HG03520 (cell line): ENCODE measurements around the gene DNAAF1.
"Not testable (repeated sequence)": the region's sequence is repeated elsewhere in the genome, so short reads cannot be mapped to it uniquely, and the experiment has no call there.

Source experiments
- ATAC-seq: cut with Tn5 transposase; IDR thresholded peaks from one replicate; pipeline ENCODE4 v1.9.1; 2021; ENCODE audit warnings: mild to moderate bottlenecking, moderate library complexity; ENCODE audit not compliant: unreplicated experiment

Gene DNAAF1

GRCh38 chr16:84205123-84205522, 60.0 kb downstream of the DNAAF1 start:
- ATAC-seq: not testable (repeated sequence)

GRCh38 chr16:84205976-84206691, 61.0 kb downstream of the DNAAF1 start:
- no peak for ATAC-seq

DNA sequence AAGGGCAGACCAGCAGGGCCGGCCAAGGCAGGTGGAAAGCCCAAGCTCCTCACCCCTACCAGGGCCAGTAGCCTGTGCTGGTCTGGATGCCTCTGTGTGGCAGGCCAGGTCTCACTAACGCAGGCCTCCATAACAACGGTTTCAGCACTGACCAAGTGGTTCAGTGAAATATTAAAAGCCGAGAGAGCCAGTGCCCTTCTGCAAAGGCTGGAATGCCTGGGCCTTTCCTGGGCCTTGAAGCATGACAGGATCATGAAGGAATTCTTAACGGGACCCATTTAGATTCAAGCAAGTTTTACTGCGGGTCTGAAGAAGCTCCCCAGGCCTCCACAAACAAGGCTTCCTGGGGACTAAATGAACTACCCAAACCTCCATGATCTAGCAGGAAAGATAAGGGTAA, 62.1 kb downstream of the DNAAF1 start:
- ATAC-seq: no peak

- no peak for ATAC-seq
Observed at GRCh38 chr16:84207879-84208278, 62.8 kb downstream of the DNAAF1 start.

DNA sequence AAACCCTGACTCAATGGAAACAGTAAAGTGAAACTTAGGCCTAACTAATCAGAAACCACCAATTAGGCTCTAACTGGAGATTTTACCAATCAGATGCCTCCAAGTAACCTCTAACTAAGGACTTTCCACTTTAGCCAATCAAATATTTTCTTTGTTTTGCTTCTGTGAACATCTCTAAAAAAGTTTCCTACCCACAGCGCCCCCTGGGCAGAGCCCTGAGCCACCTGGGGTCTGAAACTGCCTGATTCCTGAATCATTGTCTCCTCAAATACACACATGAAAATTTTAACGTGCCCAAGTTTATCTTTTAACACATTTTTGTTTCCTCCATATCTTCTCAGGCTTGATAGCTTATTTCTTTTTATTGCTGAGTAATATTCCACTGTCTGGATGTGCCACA, 64.9 kb downstream of the DNAAF1 start:
- ATAC-seq: no peak

GRCh38 chr16:84212154-84212553, 67.0 kb downstream of the DNAAF1 start:
- no peak for ATAC-seq

DNA sequence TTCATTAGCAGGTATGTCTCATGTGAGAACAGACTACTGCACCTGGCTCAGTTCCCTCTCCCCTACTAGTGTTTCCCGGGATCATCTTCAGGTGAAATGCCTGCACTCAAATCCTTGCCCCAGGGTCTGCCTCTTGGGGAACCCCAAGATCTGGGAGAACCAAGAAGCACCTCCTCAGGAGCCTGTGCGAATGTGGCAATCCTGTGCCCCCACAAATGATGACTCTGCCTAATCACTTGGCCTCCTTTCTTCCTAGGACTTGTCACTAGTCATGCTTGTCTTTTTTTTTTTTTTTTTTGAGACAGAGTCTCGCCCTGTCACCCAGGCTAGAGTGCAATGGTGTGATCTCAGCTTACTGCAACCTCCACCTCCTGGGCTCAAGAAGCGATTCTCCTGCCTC, 67.5 kb downstream of the DNAAF1 start:
- no peak for ATAC-seq

DNA sequence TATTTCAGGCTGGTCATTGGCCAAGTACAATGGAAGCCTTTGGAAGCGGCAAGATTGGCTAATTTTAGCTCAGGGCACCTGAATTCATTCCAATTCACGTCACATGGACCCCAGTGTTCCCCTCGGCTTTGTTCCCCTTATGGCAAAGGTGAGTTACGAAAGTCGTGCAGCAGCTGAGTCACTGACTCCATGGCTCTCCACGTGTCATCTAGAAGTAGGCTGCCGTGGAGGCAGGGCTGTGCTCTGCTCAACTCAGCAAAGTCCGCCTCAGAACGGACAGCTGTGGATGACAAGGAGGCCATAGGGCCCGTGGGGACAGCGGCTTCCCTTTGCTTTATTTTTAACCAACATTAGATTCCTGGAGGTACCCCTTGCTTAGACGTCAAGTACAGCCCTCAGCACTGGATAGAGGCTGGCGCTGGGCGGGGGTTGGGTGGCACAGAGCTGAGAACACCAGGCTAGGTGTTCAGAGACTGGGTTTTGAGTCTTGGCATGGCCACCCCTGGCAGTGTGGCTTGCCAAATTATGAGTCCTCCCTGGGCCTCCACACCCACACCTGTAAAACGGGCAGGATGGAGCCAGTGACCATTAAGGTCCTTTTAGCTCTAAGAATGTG, 69.5 kb downstream of the DNAAF1 start:
- ATAC-seq: no peak

DNA sequence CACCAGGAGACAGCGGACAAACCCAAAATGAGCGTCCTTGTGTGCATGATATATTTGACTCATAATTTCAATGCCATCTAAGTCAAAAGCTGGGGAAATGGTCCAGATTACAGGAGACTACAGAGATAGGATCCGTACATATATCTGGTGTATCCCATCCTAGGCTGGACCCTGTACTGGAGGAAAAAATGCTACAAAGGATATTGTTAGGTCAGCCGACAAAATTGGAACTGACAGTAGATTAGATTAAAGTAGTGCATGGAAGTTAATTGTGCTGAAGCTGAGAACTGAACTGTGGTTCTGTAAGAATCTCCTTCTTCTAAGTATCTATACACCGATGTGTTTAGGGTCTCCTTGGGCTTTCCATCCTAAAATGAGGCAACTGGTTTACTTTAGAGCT, 70.4 kb downstream of the DNAAF1 start:
- no peak for ATAC-seq

GRCh38 chr16:84216144-84216543, 71.0 kb downstream of the DNAAF1 start:
- ATAC-seq: not testable (repeated sequence)

DNA sequence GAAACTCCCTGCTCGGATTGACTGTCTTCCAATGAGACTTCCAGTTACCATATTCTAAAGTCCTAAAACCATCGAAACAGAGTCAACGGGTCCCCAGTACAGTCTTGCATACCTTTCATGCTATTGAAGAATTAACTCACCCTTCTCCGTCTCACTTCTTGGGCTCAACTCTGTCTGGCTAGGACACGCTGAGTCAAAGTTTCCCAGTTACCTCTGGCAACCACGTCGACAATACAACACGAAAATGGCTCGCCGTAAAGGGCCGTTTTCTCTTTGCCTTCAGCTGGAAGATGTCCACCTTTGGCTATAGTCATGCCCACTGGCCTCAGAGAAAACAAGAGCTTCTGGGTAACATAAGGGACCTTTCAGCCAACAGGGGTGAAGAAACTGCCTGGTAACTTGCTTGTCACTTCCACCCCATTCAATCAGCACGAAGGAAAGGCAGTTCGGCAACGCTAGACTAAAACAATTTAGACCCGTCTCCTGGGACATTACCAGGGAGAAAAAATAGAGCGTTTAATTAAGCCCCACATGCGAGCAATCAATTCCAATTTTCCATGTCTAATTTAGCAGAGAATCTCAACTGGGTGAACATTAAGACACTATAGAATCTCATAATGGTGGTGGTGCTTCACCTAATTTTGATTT, 73.2 kb downstream of the DNAAF1 start:
- no peak for ATAC-seq

DNA sequence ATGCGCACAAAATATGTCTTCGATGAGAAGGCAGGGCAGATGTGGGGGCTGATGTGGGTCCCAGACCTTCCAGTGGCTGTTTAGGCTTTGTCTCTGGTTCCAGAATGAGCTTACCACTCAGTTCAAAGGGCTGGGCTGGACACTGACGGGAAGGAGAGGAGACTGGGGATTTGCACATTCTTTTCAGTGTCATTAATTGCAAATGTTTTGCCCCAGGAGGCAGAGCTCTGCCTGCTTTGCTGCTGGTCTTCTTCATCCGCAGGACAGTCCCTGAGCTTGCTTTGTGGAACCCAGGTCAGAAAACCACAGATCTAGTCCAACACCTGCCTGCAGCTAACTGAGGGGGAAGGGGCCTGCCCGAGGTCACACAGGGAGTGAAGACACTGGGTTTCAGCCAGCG, 73.8 kb downstream of the DNAAF1 start:
- ATAC-seq: no peak

- ATAC-seq: no peak
Observed at GRCh38 chr16:84220851-84221250, 75.7 kb downstream of the DNAAF1 start.

DNA sequence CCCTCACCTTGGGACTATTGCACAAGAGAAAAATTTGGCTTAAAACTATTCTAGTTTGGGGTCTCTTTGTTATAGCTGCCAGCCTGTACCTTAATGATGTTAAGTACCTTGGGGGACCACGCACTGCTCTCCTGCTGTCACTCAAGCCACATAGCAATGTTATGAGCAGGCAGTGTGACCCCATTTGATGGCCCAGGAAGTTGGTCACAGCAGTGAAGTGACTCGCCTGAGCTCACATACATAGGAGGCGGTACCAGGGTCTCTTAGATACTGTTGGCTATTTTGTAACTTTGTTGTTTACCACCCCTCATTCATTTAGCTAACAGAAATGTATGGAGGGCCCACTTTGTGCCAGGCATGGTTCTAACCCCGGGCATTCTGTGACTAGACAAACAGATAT, 78.3 kb downstream of the DNAAF1 start:
- no peak for ATAC-seq

- ATAC-seq: no peak
Observed at GRCh38 chr16:84224554-84224953, 79.4 kb downstream of the DNAAF1 start.

DNA sequence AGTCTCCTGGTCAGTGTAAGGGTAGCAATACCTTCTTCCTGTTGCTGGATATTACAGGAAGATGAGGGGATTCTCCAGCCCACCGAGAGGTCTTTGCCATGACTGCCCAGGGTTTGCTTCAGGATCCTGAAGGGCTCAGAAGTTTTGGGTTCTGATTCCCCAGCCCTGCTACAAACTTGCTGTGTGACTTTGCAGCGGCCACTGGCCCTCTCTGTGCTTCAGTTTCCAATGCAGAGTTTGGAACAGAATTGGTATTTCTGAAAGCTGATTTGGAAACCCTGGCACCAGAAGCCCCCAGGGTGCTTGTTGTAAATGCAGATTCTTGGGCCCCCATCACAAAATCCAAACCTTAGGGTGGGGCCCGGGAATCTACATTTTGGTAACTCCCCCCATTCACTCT, 80.0 kb downstream of the DNAAF1 start:
- ATAC-seq: no peak

DNA sequence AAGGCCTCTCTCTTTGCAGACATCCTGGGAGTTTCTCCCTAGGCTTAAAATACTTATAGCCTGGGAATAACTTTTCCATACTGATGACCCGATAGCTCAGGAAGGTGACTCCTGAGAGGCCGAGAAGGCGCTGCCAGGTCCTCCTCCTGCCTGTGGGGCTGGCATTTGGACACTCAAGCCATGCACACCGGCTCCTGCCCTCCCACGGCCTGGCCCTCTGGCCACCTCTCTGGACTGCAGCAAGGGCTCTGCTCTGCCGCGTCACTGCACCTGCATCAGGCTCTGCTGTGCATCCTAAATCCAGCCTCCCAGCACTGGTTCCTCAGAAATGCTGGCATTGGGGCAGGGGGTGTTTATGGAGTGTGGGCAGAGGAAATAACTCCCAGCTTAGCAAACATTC, 80.5 kb downstream of the DNAAF1 start:
- ATAC-seq: no peak

GRCh38 chr16:84226026-84226425, 80.9 kb downstream of the DNAAF1 start:
- no peak for ATAC-seq
